CD1c-positive myeloid dendritic cell (primary cell): Measurements from ENCODE around the gene ADGRB2.

Source experiments
- DNase-seq: peaks from one replicate; pipeline ENCODE4 v3.0.0-alpha.2; 2016; ENCODE audit errors: extremely low spot score

Gene ADGRB2

DNA sequence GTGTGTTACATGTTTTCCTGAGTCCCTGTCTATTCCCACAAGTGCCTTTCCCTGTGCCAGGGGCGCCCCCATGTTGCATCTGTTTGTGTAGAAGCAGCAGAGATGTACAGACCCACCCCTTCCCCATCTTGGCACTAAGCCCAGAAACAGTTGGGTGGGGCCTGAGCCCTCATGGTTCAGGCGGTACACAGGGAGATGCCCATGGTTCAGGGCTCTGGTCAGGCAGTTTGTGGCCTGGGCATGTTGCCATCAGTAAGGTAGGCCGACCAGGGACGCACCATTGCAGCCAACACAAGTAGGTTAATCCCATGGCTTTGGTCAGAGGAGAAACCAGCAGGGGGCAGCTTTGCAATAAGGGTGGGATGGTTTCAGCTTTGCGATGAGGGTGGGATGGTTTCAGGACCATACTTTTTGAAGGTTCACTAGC, 914 bp upstream of the ADGRB2 start:
- DNase-seq, result no peak

DNA sequence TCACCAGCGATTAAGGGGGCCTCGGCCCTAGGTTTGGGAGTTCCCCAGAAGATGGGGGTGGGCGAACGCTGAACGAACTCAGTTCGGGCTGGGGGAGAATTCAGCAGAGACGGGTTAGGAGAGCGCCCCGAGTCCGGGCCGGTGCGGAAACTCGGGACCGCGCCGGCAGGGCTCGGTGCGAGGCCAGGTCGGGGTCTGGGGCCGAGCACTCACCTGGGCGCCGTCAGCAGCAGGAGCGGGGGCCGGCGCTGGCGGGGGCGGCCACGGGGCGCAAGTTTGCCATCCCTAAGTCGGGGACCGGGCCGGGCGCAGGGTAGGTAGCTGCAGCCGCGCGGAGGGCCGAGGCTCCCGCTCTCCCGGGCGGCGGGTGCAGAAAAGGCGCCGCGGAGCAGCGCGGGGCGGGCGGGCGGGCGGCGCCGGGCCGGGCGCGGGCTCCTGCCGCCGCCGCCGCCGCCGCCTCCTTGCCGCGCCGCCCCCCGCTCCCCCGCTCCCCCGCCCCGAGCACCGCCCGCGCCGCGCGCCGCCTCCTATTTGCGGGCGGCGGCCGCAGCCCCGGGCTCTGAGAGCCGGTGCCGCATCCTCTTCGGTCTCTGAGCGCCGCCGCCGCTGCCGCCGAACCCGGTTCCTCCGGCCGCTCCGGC, 349 bp downstream of the ADGRB2 start:
- no peak for DNase-seq

DNA sequence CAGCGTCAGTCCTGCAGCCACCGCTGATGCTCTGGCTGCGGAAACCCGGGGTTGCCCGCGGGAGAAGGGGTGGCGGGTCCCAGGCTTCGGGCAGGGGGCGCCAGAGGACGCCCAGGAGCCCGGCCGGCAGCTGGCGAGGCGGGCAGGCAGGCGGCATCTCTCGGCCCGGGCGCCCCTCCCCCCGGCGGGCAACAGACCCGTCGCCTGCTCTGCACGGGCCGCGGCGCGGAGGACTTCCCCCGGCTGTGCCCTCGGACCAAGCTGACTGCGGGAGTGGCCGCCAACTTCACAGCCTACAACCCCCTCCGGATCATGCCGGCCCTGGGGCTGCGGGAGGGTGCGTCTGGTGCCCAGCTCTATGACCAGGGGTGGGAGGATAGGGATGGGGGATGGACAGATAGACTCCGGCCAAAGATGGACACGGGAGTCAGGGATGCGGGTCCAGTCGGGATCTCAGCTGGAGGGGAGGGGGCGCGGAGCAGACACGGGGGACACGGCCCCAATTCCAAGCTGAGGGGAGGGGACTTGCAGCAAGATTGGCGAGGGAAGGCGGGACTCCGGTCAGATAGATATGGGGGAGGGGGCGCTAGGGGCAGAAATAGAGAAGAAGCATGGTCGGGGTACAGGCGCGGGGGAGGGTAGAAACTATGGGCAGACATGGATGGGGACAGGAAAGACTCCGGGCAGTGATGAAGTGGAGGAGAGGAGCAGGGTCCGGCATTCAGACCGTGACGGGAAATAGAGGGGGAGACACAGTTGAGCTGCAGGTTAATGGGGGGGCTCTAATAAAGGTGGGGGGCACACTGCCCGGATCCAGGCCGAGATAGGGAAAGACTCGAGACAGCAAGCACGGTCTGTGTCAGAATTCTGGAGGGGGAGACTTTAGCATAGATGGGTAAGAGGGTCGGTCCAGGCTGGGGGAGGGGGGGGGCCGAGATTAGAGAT, 1.1 kb downstream of the ADGRB2 start:
- peak; percentile 52 for DNase-seq

DNA sequence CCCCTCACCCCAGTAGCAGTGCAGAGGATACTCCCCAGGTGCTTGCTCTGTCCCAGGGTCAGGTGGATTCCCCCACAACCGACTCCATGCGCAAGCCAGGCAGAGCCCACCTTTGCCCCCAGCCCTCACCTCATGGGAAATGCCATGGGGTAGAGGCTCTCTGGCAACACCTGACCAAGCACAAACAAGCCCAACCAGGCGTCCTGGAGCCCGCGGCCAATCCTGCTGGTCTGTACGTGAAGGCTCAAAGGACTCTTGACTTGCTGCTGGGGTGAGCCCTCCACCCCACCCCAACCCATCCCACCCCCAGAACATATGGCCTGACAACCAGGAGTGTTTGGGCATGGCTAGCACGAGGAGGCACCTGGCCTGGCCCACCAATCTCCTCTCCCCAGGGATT, 1.8 kb downstream of the ADGRB2 start:
- no peak for DNase-seq

DNA sequence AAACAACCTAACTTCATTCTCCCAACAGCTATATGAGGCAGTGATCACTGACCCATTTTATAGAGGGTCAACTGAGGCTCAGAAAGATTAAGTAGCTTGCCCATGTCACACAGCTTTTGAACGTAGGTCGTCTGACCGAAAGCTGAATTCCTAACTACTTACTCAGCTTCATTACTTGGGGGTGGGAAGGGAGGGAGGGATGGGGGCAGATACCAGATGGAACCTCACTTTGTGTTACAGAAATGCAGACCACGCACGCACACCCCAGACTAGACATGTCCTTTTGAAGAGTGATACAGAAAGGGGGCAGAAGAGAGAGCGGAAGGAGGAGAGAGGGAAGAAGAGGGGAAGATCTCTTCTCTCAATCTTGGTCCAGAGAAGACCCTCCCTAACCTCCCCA, 2.3 kb downstream of the ADGRB2 start:
- no peak for DNase-seq

DNA sequence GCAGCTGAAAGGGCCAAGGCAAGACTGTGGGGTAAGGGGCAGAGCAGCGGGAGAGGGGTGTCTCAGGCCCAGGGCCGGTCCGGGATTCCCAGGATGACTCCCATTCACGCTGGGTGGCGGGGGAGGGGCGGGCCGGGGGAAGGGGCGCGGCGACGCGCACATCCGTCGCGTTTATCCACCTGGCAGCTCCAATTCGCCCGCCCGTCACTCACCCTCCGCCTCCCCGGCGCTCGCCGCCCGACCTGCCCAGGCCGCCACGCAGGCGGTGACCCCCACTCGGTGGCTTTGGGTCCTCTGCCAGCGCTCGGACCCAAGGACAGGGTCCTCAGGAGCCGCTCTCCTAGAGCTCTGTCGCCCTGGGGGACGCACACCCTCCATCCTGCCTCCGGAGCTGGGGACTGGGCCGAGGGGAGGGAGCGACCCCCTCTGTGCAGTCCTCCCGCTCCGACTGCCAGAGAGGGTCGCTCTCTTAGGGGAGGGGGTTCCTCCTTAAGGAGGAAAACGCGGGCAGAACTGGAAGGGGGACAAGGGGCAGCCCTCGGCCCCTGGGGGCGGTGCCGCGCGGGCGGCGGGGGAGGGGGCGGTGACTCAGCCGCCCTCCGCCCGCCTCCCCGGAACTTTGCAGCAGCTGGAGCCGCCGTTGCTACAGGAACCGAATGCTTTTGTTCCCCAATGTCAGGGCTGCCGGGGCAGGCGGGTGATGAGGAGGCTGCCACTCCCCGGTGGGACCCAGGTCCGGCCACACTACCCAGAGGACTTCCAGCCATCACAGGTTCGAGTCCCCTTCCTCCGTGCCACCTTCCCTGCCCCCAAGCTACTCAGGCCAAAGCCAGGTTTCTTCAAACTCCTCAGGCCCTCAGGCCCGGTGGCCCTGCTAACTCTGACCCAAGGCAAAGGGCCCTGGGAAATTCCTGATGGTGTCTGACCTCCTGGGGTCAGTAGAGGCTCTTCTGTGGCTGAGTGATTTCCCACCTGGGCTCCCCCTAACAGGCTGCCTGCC, 3.4 kb downstream of the ADGRB2 start:
- peak; percentile 68 for DNase-seq

DNA sequence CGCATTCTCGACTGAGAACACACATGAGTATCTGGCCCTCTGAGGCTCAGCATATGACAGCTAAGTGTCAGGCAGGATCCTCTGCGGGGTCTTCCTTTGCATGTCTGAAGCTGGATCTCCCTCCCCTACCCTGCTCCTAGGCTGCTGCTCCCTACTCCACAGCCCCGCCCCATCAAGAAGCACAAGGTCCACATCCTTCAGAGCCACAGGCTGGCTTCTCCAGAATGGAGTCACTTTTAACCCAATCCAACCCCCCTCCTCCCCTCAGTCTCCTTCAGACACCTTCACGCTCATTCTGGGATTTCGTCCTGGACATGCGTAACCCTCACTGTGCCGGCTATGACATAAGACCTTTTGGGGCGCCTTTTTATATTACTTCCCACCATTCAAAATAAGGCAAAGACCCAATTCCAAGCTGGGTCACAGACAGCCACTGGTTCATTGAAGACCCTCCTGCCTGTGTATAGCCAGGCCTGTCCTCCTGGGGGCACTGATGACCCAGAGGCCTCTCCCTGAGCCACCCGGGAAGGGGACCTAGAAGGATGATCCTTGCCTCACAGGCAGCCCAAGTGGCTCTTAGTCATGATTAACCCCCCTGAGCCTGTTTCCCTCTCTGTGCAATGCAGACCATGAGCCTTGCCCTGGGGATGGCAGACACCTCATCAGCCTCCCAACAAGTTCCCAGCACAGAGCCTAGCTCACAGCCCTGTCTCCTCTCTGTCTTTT, 4.7 kb downstream of the ADGRB2 start:
- DNase-seq, result no peak

DNA sequence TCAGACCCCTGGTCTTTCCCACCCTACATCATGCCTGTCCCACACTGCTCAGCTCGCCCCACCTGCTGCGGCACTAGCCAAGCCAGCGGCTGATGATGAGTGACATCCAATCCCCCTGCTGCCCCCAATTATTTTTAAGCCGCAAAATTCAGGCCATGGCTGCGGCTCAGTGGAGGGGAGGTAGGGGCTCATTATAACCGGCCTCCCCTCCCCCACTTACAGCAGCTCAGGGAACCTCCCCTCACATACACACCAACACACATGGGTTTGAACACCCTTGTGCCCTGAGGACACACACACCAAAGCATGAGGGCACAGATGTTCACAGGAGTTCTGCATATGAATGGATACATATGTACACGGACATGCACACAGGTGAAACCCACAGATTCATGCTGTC, 5.3 kb downstream of the ADGRB2 start:
- DNase-seq, result no peak

DNA sequence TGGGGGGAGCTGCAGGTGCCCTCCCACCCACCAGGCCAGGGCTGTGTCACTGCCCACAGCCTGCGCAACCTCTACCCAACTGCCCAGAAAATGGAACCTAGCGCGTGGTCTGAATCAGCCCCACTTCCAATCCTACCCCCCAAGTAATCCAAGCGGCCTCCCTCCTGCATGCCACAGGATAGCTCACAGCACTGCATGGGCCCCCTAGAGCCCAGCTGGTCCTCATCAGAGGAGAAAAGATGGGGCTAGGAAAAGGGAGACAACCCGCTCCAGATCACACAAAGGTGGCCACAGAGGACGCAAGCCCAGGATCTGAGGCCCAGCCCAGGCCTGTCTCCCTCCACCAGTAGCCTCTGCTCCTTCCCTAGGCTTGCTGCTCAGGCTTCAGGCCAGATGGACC, 6.2 kb downstream of the ADGRB2 start:
- DNase-seq, result no peak

DNA sequence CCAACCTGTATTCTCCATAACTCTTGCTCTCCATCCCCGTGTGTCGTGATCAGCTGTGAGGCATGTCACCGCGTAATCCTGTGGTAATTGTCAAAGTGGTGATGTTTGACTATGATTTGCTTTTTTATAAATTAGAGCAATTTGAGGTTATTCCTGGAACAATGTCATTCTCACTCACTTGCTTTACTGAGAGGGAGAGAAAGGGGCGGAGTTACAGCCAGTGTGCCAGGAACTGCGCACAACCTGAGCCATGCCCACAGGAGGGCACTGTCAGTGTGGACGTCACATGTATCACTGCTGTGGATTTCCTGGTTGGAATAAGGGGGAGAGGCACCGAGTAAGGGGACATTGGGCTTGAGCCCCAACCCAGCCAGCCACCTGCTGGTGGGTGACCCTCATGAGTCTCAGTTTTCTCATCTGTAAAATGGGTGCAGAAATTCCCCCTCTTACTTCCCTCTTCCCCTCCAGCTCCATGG, 6.9 kb downstream of the ADGRB2 start:
- DNase-seq, result no peak

DNA sequence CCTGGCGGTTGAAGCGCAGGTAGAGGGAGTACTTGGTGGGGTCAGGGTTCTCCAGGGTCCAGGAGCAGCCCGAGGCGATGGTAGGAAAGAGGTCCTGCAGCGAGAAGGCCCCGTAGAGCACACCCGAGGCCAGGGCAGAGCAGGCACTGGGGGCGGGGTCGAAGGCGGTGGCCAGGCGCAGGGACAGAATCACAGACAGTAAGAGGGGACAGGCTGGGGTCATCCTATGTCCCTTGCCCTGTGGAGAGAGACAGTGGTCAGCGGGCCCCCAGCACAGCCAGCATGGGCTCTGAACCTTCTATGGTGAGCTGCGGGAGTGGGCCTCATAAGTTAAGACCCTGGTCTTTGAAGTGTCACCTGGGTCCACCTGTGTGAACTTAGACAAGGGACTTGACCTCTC, 7.6 kb downstream of the ADGRB2 start:
- DNase-seq, result no peak

DNA sequence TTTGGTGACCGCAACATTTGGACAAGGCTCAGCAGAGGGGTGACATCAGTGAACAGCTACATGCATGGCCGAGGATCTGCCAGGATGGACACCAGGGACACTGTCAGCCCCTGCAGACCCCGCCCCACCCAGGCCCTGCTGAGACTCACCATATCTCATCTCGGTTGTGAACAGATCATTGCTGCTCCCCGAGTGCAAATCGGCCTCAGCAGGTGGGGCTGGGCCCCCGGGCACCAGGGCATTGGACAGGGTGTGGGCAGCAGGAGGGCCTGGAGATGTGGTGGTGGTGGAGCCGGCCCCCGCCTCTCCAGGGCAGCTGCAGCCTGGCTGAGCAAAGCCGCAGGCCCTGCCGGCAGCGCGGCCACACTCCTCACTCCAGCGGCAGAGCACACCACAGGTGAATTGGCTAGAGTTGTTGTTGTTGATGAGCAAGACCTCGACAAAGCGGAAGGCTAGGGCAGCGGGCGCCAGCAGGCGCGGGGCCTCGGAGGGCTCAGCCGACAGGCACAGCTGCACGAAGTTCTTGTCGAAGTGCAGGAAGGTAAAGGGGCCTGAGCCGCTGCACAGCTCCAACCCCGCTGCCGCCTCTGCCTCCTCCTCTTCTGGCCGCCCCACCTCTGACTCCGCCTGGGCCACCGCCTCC, 8.2 kb downstream of the ADGRB2 start:
- no peak for DNase-seq

DNA sequence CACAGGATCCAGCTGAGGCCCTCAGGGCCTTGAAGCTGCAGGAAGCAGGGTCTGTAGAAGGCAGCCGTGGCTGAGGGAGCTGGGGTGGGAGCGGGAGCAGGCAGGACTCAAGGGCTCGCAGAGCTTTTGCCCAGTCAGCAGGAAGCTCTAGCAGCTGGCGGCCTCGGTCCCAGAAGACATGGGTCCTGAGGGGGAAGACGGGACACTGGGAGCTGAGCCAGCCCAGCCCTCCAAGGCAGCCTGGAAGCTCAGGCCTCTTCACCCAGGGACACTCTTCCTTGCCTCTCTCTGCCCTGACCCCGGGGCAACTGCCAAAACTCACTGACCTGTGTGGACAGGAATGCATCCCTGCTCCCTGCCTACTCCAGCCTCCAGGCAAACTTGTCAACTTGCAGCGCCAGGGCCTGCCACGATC, 8.9 kb downstream of the ADGRB2 start:
- DNase-seq, result no peak

DNA sequence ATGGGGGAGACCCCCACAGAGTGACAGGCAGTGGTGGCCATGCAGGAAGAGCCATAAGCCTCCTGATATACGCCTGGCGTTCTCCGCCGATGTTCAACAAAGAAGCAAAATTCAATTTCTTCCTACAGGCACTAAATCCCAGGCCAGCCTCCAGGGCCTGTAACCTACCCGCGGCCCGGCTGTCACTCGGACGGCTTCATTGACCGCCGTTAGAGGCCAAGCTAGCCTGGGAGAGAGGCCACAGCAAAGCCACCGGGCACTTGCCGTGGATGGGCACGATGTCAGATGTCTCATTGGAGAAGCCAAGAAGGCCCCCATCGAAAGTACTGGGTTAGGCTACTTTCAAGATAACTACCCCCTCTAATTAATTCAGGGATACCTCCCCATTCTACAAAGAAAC, 9.7 kb downstream of the ADGRB2 start:
- no peak for DNase-seq

DNA sequence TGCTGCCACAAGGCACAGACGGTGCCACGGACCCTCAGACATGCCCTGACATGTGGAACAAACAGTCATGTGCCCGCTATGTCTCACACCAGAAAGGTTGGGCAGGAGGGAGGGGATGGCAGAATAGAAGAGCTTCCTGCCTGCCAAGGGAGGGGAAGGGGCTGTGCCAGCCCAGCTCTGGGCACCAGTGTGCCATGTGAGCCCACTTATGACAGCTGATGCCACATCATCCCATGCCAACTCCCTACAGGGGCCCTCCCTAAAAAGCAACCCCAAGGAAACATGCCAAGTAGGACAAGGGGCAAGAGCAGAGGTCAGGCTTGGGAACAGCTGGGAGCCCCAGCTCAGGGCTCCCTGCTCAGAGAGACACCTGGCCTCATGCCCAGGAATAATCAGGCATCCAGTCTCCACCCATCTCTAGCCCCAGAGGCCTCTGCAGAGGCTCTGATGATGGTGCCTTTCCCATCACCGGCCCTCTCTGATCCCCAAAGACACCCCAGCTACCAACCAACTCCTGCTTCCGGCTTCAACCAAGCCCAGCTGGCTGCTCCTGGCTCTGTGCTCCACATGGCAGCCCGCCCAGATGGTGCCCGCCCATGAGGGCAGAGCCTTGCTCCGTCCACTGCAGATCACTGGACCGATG, 10.3 kb downstream of the ADGRB2 start:
- DNase-seq, result no peak

DNA sequence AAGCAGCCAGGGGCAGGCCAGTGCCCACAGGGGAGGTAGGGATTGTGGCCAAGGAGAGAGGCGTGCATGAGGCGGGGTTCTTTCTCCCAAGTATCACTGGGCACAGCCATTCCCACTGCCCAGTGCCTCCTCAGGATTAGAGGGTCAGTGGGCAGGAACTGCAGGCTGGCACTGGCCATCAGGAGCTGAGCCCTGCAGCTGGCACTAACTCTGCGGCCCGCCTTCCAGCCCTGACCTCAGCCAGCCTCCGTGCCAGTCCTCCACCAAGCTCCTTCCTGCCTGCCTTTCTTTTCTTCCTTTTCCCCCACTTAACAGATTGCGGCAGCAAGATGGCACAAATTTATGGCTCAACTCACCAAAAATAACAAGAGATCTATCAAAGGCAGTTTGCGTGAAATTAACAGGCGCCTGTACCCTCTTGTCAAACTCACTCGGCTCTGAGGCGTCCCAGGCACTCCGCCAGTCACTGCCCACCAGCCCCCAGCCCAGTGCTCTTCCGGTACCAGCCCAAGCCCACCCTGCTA, 11.1 kb downstream of the ADGRB2 start:
- DNase-seq, result no peak

DNA sequence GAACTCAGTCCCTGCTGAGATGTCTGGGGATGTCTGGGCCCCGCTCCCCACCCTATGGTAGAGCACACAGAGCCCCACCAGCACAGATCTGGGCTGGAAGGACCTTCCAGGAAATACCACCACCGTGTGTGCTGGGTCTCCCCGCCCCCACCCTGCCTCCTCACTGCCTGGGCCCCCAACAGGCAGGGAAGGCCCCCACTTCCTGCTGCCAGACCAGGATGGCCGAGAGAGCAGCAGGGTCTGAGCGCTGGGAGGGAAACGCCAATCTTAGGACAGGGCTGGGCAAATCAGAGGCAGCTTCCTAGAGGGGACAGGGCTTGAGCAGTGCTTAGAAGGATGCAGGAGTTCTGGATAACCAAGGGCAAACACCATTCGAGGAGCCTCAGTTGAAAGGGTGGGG, 11.9 kb downstream of the ADGRB2 start:
- no peak for DNase-seq

DNA sequence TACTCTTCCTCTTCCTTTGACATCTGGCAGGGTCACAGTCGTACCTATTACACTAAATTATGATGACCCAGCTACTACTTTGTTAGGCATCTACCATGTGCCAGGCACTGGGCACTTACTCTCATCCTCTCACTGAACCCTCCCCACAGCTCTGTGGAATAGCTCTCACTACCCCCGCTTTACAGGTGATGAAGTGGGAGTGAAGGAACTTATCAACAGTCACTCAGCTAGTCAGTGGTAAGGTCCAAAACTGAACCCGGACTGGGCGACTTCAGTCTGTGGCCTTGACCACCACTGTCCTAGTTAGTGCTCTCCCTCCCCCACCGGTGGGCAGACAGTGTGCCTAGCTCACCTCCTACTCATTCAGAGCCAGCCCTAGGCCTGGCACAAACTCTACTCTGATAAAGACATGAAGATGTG, 12.3 kb downstream of the ADGRB2 start:
- DNase-seq, result no peak

DNA sequence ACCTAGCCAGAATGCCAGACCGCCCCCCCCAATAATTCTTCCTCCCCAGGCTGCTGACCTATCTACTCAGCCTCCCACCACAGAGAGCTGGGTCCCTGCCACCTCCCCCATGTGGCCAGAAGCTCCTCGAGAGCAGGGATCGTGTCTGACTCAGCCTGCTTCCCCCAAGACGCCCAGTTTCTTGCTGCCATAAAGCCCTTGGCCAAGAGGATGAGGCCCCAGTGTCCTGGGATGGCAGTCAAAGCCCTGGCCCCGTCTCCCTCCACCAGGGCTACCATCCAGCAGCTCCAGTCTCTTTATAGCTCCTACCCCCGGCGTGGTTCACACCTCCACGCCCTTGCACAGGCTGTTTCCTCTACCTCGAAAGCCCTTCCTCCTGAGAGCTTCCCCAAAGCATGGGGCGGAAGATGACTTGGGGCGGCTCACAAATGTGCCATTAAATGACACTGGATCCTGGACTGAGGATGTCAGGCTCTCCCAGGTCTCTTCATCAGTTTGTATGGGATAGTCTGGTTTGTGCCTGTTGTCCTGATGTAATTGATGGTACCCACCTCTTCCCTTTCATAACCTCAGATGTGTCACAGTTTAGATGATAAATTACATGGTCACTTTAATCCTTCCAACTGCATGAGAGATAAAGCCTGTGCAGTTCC, 13.2 kb downstream of the ADGRB2 start:
- DNase-seq, result peak; percentile 53
